ENCODE results near the gene DYNC1LI1.
"Not testable (repeated sequence)": the region's sequence is repeated elsewhere in the genome, so short reads cannot be mapped to it uniquely, and the experiment has no call there.

The DYNC1LI1 gene

DNA sequence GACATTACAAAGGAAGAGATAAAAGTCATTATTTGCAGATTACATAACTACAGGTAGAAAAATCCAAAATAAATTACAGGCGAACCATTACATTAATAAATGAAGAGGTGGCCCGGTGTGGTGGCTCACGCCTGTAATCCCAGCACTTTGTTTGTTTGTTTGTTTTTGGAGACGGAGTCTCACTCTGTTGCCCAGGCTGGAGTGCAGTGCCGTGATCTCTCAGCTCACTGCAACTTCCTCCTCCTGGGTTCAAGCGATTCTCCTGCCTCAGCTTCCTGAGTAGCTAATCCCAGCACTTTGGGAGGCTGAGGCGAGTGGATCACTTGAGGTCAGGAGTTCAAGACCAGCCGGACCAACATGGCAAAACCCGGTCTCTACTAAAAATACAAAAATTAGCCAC is 53.9 kb downstream of the DYNC1LI1 start:
- not testable (repeated sequence) for H3K9ac ChIP-seq (ENCODE audit: low read length)

DNA sequence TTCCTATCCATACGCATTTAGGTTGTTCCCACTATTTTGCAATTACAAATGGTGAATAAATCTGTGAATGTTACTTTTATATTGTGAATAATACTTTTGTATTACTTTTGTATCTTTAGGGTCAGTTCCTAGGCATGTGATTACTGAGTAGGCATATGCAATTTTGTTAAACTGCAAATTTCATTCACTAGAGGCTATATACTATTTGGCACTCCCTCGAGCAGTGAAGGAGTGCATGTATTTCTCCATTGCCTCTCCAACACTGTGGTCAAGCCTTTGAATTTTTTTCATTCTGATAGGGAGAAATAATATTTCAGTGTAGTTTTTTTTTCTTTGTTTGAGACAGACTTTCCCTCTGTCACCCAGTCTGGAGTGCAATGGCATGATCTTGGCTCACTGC is 59.7 kb downstream of the DYNC1LI1 start:
- Histone ChIP-seq H3K4me1 (ENCODE audit: control insufficient read depth, insufficient read depth, low read length) (peaks cover 5% of the 10 kb centered on the region), H3K36me3 (ENCODE audit: control insufficient read depth, insufficient read depth, low read length) (no peaks in the 10 kb centered on the region), H3K9ac (ENCODE audit: low read length) (no peak overlapping the region), H3K4me3 (ENCODE audit: low read length) (no peak overlapping the region), H3K9me3 (ENCODE audit: control insufficient read depth, low read length) (no peaks in the 10 kb centered on the region), H3K27me3 (ENCODE audit: control insufficient read depth, insufficient read depth, low read length) (no peaks in the 10 kb centered on the region)

More for the DNA sequence above, 53.9 kb downstream of the DYNC1LI1 start:
- H3K27me3 ChIP-seq (ENCODE audit: control insufficient read depth, insufficient read depth, low read length); H3K9me3 ChIP-seq (ENCODE audit: control insufficient read depth, low read length); H3K4me3 ChIP-seq (ENCODE audit: low read length); H3K4me1 ChIP-seq (ENCODE audit: control insufficient read depth, insufficient read depth, low read length); H3K36me3 ChIP-seq (ENCODE audit: control insufficient read depth, insufficient read depth, low read length): not testable (repeated sequence)

GRCh38 chr3:32510075-32510724 is 60.5 kb downstream of the DYNC1LI1 start:
- Histone ChIP-seq H3K27me3 (ENCODE audit: control insufficient read depth, insufficient read depth, low read length) (no peaks in the 10 kb centered on the region), H3K4me3 (ENCODE audit: low read length) (no peak overlapping the region), H3K36me3 (ENCODE audit: control insufficient read depth, insufficient read depth, low read length) (no peaks in the 10 kb centered on the region), H3K4me1 (ENCODE audit: control insufficient read depth, insufficient read depth, low read length) (peaks cover 5% of the 10 kb centered on the region), H3K9ac (ENCODE audit: low read length) (no peak overlapping the region), H3K9me3 (ENCODE audit: control insufficient read depth, low read length) (no peaks in the 10 kb centered on the region)

- Histone ChIP-seq H3K4me3 (ENCODE audit: low read length) (no peak overlapping the region), H3K36me3 (ENCODE audit: control insufficient read depth, insufficient read depth, low read length) (no peaks in the 10 kb centered on the region), H3K27me3 (ENCODE audit: control insufficient read depth, insufficient read depth, low read length) (no peaks in the 10 kb centered on the region), H3K9ac (ENCODE audit: low read length) (no peak overlapping the region), H3K9me3 (ENCODE audit: control insufficient read depth, low read length) (no peaks in the 10 kb centered on the region), H3K4me1 (ENCODE audit: control insufficient read depth, insufficient read depth, low read length) (peaks cover 5% of the 10 kb centered on the region)
Measured at GRCh38 chr3:32508711-32509110, 61.9 kb downstream of the DYNC1LI1 start.

DNA sequence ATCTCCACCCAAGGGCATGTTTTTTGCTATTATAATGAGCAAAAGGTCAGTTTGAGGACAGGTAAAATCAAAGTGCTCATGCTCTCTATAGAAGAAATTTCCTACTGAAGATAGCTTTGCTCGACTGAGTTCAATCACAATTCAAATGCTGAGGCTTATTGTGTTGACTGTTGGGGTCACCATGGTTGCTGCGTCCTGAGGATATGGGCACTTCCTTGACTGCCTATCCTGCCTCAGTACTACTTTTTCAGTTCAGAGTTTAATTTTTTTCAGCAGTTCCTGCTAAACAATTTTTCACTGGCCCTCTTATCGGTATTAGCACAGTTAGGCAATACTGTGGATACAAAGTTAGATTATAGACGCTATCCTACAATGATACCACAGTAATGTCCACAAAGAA is 64.2 kb downstream of the DYNC1LI1 start:
- Histone ChIP-seq H3K9ac (ENCODE audit: low read length) (no peak overlapping the region), H3K27me3 (ENCODE audit: control insufficient read depth, insufficient read depth, low read length) (no peaks in the 10 kb centered on the region), H3K4me1 (ENCODE audit: control insufficient read depth, insufficient read depth, low read length) (peaks cover 5% of the 10 kb centered on the region), H3K4me3 (ENCODE audit: low read length) (no peak overlapping the region), H3K9me3 (ENCODE audit: control insufficient read depth, low read length) (no peaks in the 10 kb centered on the region), H3K36me3 (ENCODE audit: control insufficient read depth, insufficient read depth, low read length) (no peaks in the 10 kb centered on the region)

- Histone ChIP-seq H3K27me3 (ENCODE audit: control insufficient read depth, insufficient read depth, low read length) (no peaks in the 10 kb centered on the region), H3K4me1 (ENCODE audit: control insufficient read depth, insufficient read depth, low read length) (no peaks in the 10 kb centered on the region), H3K9ac (ENCODE audit: low read length) (peak overlapping the region; percentile 81), H3K4me3 (ENCODE audit: low read length) (no peak overlapping the region), H3K9me3 (ENCODE audit: control insufficient read depth, low read length) (no peaks in the 10 kb centered on the region), H3K36me3 (ENCODE audit: control insufficient read depth, insufficient read depth, low read length) (no peaks in the 10 kb centered on the region)
Measured at GRCh38 chr3:32502946-32503286, 67.7 kb downstream of the DYNC1LI1 start.

- Histone ChIP-seq H3K9me3 (ENCODE audit: control insufficient read depth, low read length) (no peaks in the 10 kb centered on the region), H3K4me1 (ENCODE audit: control insufficient read depth, insufficient read depth, low read length) (no peaks in the 10 kb centered on the region), H3K36me3 (ENCODE audit: control insufficient read depth, insufficient read depth, low read length) (no peaks in the 10 kb centered on the region), H3K9ac (ENCODE audit: low read length) (peak within 1 kb of the TSS; percentile 81), H3K4me3 (ENCODE audit: low read length) (peak within 1 kb of the TSS; percentile 51), H3K27me3 (ENCODE audit: control insufficient read depth, insufficient read depth, low read length) (no peaks in the 10 kb centered on the region)
Measured at GRCh38 chr3:32502118-32502945, 68.3 kb downstream of the DYNC1LI1 start, which contains the start of gene CMTM6. Gene CMTM6, minus strand, starts transcription at chr3:32502852. Its CDS starts 107 bp downstream, at chr3:32502745.

GRCh38 chr3:32501783-32502117 is 68.9 kb downstream of the DYNC1LI1 start:
- Histone ChIP-seq H3K9me3 (ENCODE audit: control insufficient read depth, low read length) (no peaks in the 10 kb centered on the region), H3K4me3 (ENCODE audit: low read length) (peak overlapping the region; percentile 51), H3K9ac (ENCODE audit: low read length) (peak overlapping the region; percentile 81), H3K4me1 (ENCODE audit: control insufficient read depth, insufficient read depth, low read length) (no peaks in the 10 kb centered on the region), H3K36me3 (ENCODE audit: control insufficient read depth, insufficient read depth, low read length) (no peaks in the 10 kb centered on the region), H3K27me3 (ENCODE audit: control insufficient read depth, insufficient read depth, low read length) (no peaks in the 10 kb centered on the region)

DNA sequence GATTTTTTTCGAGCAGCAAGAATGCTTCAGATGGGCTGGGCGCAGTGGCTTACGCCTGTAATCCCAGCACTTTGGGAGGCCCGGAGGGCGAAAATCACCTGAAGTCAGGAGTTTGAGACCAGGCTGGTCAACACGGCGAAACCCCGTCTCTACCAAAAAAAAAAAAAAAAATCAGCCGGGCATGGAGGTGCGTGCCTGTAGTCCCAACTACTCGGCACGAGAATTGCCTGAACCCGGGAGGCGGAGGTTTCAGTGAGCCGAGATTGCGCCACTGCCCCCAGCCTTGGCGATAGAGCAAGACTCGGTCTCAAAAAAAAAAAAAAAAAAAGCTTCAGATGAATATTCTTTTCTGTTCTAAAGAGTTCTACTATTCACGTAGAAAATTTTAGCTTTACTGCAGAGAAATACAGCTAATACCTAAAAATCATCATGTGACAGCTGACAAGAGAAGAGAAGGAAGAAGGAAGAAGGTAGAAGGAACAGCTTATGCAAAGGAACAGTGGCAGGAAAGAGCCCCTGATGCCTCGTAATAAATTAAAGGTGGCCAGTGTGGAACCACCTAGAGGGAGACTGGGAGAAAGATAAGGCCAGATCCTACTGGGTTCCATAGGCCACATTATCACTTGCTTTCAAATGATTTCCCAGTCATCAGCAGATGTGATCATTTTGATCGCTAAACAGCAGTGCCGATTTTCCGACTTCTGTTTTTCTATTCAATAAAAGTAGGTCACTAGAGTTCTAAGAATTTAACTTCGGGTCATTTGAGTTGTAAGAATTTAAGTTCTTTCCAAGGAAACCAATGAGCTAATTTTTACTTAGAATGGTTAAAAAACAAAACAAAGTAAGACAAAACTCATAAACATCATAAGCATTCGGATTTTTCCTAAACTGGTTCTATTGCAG is 69.5 kb downstream of the DYNC1LI1 start:
- Histone ChIP-seq H3K9me3 (ENCODE audit: control insufficient read depth, low read length) (no peaks in the 10 kb centered on the region), H3K36me3 (ENCODE audit: control insufficient read depth, insufficient read depth, low read length) (no peaks in the 10 kb centered on the region), H3K27me3 (ENCODE audit: control insufficient read depth, insufficient read depth, low read length) (no peaks in the 10 kb centered on the region), H3K4me3 (ENCODE audit: low read length) (no peak overlapping the region), H3K9ac (ENCODE audit: low read length) (no peak overlapping the region), H3K4me1 (ENCODE audit: control insufficient read depth, insufficient read depth, low read length) (no peaks in the 10 kb centered on the region)

DNA sequence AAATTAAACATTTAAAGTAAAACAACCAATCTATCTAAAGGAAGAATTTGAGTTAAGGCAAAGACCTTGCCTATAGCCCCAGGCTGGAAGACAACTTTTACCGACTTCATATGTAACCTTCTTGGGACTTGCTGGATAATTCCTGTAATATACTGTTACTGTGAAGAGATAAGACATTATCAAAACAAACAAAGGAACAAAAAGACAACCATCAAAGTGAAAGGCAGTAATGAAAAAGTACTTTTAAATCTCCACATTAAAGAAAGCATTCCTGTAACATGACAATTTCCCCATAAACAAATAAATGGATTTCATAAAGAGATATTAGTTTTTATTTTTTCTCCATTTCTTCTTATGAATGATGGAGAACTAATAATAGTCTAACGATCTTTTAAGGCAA is 70.4 kb downstream of the DYNC1LI1 start:
- H3K27me3 ChIP-seq (ENCODE audit: control insufficient read depth, insufficient read depth, low read length), result no peaks in the 10 kb centered on the region
- no peak overlapping the region for H3K9ac ChIP-seq (ENCODE audit: low read length)
- no peak overlapping the region for H3K4me3 ChIP-seq (ENCODE audit: low read length)
- no peaks in the 10 kb centered on the region for H3K4me1 ChIP-seq (ENCODE audit: control insufficient read depth, insufficient read depth, low read length)
- no peaks in the 10 kb centered on the region for H3K9me3 ChIP-seq (ENCODE audit: control insufficient read depth, low read length)
- no peaks in the 10 kb centered on the region for H3K36me3 ChIP-seq (ENCODE audit: control insufficient read depth, insufficient read depth, low read length)

GRCh38 chr3:32499585-32499984 is 71.1 kb downstream of the DYNC1LI1 start:
- Histone ChIP-seq H3K4me1 (ENCODE audit: control insufficient read depth, insufficient read depth, low read length) (no peaks in the 10 kb centered on the region), H3K4me3 (ENCODE audit: low read length) (no peak overlapping the region), H3K9ac (ENCODE audit: low read length) (no peak overlapping the region), H3K9me3 (ENCODE audit: control insufficient read depth, low read length) (no peaks in the 10 kb centered on the region), H3K36me3 (ENCODE audit: control insufficient read depth, insufficient read depth, low read length) (no peaks in the 10 kb centered on the region), H3K27me3 (ENCODE audit: control insufficient read depth, insufficient read depth, low read length) (no peaks in the 10 kb centered on the region)

DNA sequence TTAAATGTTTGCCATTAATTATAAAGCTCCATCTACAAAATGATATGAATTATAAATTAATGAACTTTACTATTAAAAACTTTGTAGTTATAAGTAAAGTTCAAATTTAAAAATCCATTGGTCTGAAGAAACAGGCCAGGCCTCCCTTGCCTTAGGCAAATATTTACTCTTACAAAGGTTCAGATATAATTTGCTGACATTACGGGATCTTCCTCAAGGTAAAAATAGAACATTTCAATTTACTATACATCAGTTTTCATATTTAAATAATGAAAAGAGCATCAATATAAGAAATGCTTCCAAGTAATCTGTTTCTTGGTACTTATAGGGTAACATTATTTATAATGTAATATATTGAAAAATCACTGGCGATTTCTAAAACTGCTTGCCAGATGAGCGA is 71.7 kb downstream of the DYNC1LI1 start:
- no peaks in the 10 kb centered on the region for H3K27me3 ChIP-seq (ENCODE audit: control insufficient read depth, insufficient read depth, low read length)
- H3K9me3 ChIP-seq (ENCODE audit: control insufficient read depth, low read length), result no peaks in the 10 kb centered on the region
- H3K4me1 ChIP-seq (ENCODE audit: control insufficient read depth, insufficient read depth, low read length), result peaks cover 5% of the 10 kb centered on the region
- H3K9ac ChIP-seq (ENCODE audit: low read length), result no peak overlapping the region
- no peak overlapping the region for H3K4me3 ChIP-seq (ENCODE audit: low read length)
- H3K36me3 ChIP-seq (ENCODE audit: control insufficient read depth, insufficient read depth, low read length), result no peaks in the 10 kb centered on the region

All from mucosa of stomach (tissue), 1 donor.